Neural cell (in vitro differentiated cells): ENCODE data around the gene LRCH1. TPM values are rescaled to one million over a fixed set of nuclear protein-coding genes. Genes with fewer than 3 reads are reported as not detected.

Experiments used
- H2AFZ ChIP-seq: fragments of 200-600, 300-800 bp; sonication (generic), shearing (Covaris generic); 2 replicates; pipeline ENCODE4 v1.6.0; 2014; ENCODE audit warnings: low read depth, mild to moderate bottlenecking, antibody characterized with exemption, low read length, moderate library complexity
- H3F3A ChIP-seq: fragments of 200-600 bp; shearing (Covaris generic); 2 replicates; pipeline ENCODE4 v1.6.1; 2016; ENCODE audit warnings: mild to moderate bottlenecking, moderate library complexity, mixed read lengths, antibody characterized with exemption, low read length; ENCODE audit not compliant: insufficient read depth, poor library complexity, severe bottlenecking
- H3K27ac ChIP-seq: fragments of 200-600, 300-800 bp; sonication (generic), shearing (Covaris generic); 2 replicates; pipeline ENCODE4 v1.5.1; 2014; ENCODE audit warnings: mild to moderate bottlenecking, low read length, moderate library complexity
- H3K27me3 ChIP-seq: fragments of 300-800, 200-600 bp; sonication (generic), shearing (Covaris generic); 2 replicates; pipeline ENCODE4 v1.6.0; 2014; ENCODE audit warnings: mild to moderate bottlenecking, low read depth, low read length, moderate library complexity; ENCODE audit not compliant: insufficient read depth
- H3K36me3 ChIP-seq: fragments of 300-800, 200-600 bp; sonication (generic), shearing (Covaris generic); 2 replicates; pipeline ENCODE4 v1.5.1; 2014; ENCODE audit warnings: mild to moderate bottlenecking, antibody characterized with exemption, low read length, moderate library complexity; ENCODE audit not compliant: insufficient read depth
- H3K4me2 ChIP-seq: fragments of 300-800, 200-600 bp; sonication (generic), shearing (Covaris generic); 2 replicates; pipeline ENCODE4 v1.6.0; 2014; ENCODE audit warnings: mild to moderate bottlenecking, low read length
- H3K4me3 ChIP-seq: fragments of 300-800, 200-600 bp; sonication (generic), shearing (Covaris generic); 2 replicates; pipeline ENCODE4 v1.5.1; 2014; ENCODE audit warnings: mild to moderate bottlenecking, low read length, moderate library complexity
- H3K79me2 ChIP-seq: fragments of 200-600 bp; shearing (Covaris generic); replicated peaks from 2 replicates; pipeline ENCODE4 v1.6.0; 2014; ENCODE audit warnings: mild to moderate bottlenecking, low read length, moderate library complexity; ENCODE audit not compliant: insufficient read depth
- H3K9ac ChIP-seq: fragments of 300-800, 200-600 bp; sonication (generic), shearing (Covaris generic); 2 replicates; pipeline ENCODE4 v1.6.1; 2016; ENCODE audit warnings: mild to moderate bottlenecking, low read length, mixed read lengths
- H3K9me2 ChIP-seq: fragments of 200-600 bp; shearing (Covaris generic); 2 replicates; pipeline ENCODE4 v1.6.1; 2016; ENCODE audit warnings: mild to moderate bottlenecking, low read length, mixed read lengths; ENCODE audit not compliant: insufficient read depth
- H3K9me3 ChIP-seq: fragments of 200-600, 300-800 bp; sonication (generic), shearing (Covaris generic); 2 replicates; pipeline ENCODE4 v1.6.1; 2016; ENCODE audit warnings: mild to moderate bottlenecking, mixed run types, low read length, moderate library complexity, mixed read lengths
- H4K20me1 ChIP-seq: fragments of 200-600 bp; shearing (Covaris generic); 2 replicates; pipeline ENCODE4 v1.6.1; 2016; ENCODE audit warnings: mild to moderate bottlenecking, mixed run types; ENCODE audit not compliant: insufficient read depth
- EP300 ChIP-seq: fragments of 450-650 bp; conservative IDR thresholded peaks from 2 replicates; pipeline ENCODE4 v1.6.1; 2014; ENCODE audit warnings: antibody characterized with exemption, mild to moderate bottlenecking, moderate library complexity; ENCODE audit not compliant: poor library complexity, severe bottlenecking
- EZH2 ChIP-seq: fragments of 200-600, 300-800 bp; shearing (Covaris generic), sonication (generic); IDR thresholded peaks from 2 replicates; pipeline ENCODE4 v1.6.1; 2014; ENCODE audit warnings: antibody characterized with exemption, low read length, borderline replicate concordance, mild to moderate bottlenecking; ENCODE audit not compliant: insufficient read depth, poor library complexity, severe bottlenecking
- MXI1 ChIP-seq: fragments of 450-650 bp; conservative IDR thresholded peaks from 2 replicates; pipeline ENCODE4 v1.6.1; 2014; ENCODE audit warnings: antibody characterized with exemption, mild to moderate bottlenecking; ENCODE audit not compliant: poor library complexity, severe bottlenecking
- POLR2AphosphoS5 ChIP-seq: IDR thresholded peaks from 2 replicates; pipeline ENCODE4 v1.6.1; 2012
- RAD21 ChIP-seq: fragments of 450-650 bp; conservative IDR thresholded peaks from 2 replicates; pipeline ENCODE4 v1.6.1; 2014; ENCODE audit warnings: antibody characterized with exemption, mild to moderate bottlenecking, moderate library complexity
- SMC3 ChIP-seq: fragments of 450-650 bp; conservative IDR thresholded peaks from 2 replicates; pipeline ENCODE4 v1.6.1; 2014; ENCODE audit warnings: antibody characterized with exemption, mild to moderate bottlenecking, moderate library complexity; ENCODE audit not compliant: poor library complexity
- TAF1 ChIP-seq: IDR thresholded peaks from 2 replicates; pipeline ENCODE4 v1.6.1; 2012; ENCODE audit warnings: low read depth
- polyA plus RNA-seq: library from polyadenylated mRNA; depleted of rRNA; stranded (reverse); fragments of >200 nt; gene quantifications from 2 replicates; pipeline ENCODE4 v1.2.3, GENCODE V29; 2014
- TF ChIP-seq, protein P1 (sequence below): fragments of 450-650 bp; IDR thresholded peaks from 2 replicates; pipeline ENCODE4 v1.5.1; 2014; ENCODE audit warnings: antibody characterized with exemption, mild to moderate bottlenecking, moderate library complexity; ENCODE audit not compliant: poor library complexity, severe bottlenecking
- TF ChIP-seq, protein P2 (sequence below): IDR thresholded peaks from 2 replicates; pipeline ENCODE4 v1.6.1; 2012; ENCODE audit warnings: borderline replicate concordance

The LRCH1 gene
- polyA plus RNA-seq, 1 donor from 2014 or later: 15.4 TPM

DNA sequence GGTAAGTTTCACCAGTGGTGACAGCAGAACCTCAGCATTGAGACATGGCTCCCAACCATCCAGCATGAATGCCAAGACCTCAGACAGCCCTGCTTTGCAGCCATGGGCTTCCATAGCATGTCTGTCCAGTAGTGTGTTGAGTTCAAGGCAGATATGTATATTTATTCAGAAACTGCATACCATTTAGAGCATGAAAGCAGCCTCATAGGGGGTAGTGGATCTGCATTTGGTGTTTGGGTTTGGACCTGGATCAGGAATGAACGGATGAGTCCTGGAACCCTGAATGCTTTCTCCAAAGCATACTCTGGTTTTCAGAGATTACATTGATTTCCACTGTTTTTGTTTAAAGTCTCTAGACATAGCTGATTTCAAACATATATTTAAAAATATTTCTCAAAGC is 129.7 kb downstream of the LRCH1 start (continued):
- TF ChIP-seq EZH2: no peak
- no peak for TF ChIP-seq MXI1

DNA sequence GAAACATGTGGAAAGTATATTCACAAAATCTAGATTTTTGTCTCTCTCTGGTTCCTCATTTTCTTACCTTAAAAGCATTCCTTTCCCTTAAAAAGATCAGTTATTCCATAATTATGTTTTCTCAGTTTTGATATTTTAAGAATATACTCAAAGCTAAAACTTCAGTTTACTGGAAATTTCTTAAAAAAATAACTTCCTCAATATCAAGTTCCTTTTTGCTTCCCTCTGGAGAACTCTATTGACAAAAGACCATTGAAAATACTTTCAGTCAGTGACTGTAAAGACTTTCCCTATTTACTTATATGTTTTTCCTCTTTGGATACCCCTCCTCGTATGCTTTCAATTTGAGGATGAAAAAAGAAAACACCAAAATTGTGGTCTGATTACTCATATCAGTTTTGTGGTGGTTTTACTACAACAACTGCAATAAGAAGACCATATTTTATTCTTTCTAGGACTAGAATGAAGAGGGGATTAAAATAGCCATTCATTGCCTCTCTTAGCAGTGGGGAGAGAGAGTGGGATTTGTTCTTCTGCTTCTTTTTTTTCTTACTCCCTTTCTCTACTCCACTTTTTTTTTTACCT is 130.8 kb downstream of the LRCH1 start:
- TF ChIP-seq, protein P1, sequence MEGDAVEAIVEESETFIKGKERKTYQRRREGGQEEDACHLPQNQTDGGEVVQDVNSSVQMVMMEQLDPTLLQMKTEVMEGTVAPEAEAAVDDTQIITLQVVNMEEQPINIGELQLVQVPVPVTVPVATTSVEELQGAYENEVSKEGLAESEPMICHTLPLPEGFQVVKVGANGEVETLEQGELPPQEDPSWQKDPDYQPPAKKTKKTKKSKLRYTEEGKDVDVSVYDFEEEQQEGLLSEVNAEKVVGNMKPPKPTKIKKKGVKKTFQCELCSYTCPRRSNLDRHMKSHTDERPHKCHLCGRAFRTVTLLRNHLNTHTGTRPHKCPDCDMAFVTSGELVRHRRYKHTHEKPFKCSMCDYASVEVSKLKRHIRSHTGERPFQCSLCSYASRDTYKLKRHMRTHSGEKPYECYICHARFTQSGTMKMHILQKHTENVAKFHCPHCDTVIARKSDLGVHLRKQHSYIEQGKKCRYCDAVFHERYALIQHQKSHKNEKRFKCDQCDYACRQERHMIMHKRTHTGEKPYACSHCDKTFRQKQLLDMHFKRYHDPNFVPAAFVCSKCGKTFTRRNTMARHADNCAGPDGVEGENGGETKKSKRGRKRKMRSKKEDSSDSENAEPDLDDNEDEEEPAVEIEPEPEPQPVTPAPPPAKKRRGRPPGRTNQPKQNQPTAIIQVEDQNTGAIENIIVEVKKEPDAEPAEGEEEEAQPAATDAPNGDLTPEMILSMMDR: no peak
- TF ChIP-seq, protein P2, sequence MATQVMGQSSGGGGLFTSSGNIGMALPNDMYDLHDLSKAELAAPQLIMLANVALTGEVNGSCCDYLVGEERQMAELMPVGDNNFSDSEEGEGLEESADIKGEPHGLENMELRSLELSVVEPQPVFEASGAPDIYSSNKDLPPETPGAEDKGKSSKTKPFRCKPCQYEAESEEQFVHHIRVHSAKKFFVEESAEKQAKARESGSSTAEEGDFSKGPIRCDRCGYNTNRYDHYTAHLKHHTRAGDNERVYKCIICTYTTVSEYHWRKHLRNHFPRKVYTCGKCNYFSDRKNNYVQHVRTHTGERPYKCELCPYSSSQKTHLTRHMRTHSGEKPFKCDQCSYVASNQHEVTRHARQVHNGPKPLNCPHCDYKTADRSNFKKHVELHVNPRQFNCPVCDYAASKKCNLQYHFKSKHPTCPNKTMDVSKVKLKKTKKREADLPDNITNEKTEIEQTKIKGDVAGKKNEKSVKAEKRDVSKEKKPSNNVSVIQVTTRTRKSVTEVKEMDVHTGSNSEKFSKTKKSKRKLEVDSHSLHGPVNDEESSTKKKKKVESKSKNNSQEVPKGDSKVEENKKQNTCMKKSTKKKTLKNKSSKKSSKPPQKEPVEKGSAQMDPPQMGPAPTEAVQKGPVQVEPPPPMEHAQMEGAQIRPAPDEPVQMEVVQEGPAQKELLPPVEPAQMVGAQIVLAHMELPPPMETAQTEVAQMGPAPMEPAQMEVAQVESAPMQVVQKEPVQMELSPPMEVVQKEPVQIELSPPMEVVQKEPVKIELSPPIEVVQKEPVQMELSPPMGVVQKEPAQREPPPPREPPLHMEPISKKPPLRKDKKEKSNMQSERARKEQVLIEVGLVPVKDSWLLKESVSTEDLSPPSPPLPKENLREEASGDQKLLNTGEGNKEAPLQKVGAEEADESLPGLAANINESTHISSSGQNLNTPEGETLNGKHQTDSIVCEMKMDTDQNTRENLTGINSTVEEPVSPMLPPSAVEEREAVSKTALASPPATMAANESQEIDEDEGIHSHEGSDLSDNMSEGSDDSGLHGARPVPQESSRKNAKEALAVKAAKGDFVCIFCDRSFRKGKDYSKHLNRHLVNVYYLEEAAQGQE: no peak
- TF ChIP-seq TAF1 (no peak), EP300 (no peak), MXI1 (no peak), EZH2 (no peak), RAD21 (no peak), POLR2AphosphoS5 (no peak), SMC3 (no peak)
- H3K27ac ChIP-seq: no peak overlapping the region

DNA sequence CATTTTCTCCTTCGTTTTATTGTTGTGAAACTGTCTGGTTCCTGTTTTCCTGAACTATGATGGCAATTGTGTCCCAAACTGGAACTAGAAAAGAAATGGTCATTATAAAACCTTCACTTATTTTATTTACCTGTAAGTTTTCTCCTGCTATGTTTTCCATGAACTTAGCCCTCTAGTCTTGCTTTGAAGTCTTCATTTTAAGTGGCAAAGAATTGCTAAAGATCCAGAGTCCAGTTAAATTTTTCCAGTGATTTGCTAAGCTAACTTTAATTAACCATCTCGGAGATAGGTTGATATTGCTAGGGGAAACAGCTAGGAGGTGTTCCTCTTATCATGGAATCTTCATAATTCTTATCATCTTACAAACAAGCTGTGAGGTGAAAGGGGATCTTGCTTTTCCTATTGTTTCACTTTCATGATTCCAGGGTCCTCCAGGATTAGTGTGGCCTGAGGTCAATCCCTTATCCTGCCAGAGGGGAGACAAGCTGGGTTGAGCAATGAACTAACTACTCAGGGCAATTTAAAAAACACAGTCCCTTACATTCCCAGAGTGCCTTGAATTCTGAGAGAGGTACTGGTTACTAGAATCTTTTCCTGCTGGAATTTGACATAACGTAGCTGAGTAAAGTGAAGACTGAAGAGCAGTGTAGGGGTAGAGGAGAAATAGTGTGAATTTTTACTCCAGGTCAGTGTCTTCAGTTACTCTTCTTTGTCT is 131.5 kb downstream of the LRCH1 start:
- Histone ChIP-seq H3K36me3 (no peaks in the 10 kb centered on the region), H3K9ac (no peak overlapping the region), H3K4me2 (no peak overlapping the region), H3K79me2 (no peaks in the 10 kb centered on the region), H3K9me3 (no peaks in the 10 kb centered on the region), H3K4me3 (no peak overlapping the region), H3K27me3 (no peaks in the 10 kb centered on the region), H4K20me1 (no peaks in the 10 kb centered on the region), H3K27ac (no peak overlapping the region), H2AFZ (no peak overlapping the region), H3K9me2 (no peaks in the 10 kb centered on the region), H3F3A (no peaks in the 10 kb centered on the region)
- TF ChIP-seq EP300 (no peak), RAD21 (no peak), MXI1 (no peak), POLR2AphosphoS5 (no peak), EZH2 (no peak), TAF1 (no peak)
- TF ChIP-seq, protein P1: no peak

More for the DNA sequence above, 130.8 kb downstream of the LRCH1 start:
- no peaks in the 10 kb centered on the region for H3K27me3 ChIP-seq
- no peaks in the 10 kb centered on the region for H3K36me3 ChIP-seq
- H3F3A ChIP-seq: no peaks in the 10 kb centered on the region
- no peaks in the 10 kb centered on the region for H3K9me3 ChIP-seq
- H4K20me1 ChIP-seq: no peaks in the 10 kb centered on the region
- H3K79me2 ChIP-seq: no peaks in the 10 kb centered on the region
- H3K9me2 ChIP-seq: no peaks in the 10 kb centered on the region
- no peak overlapping the region for H3K4me3 ChIP-seq
- no peak overlapping the region for H3K9ac ChIP-seq
- H3K4me2 ChIP-seq: no peak overlapping the region
- no peak overlapping the region for H2AFZ ChIP-seq
